Neural cell (in vitro differentiated cells): Measurements from ENCODE around the gene LRRC42. TPM values are rescaled to one million over a fixed set of nuclear protein-coding genes. Genes with fewer than 3 reads are reported as not detected.
"Not testable (repeated sequence)": the region's sequence is repeated elsewhere in the genome, so short reads cannot be mapped to it uniquely, and the experiment has no call there.

ENCODE experiments used
- H2AFZ ChIP-seq: fragments of 200-600, 300-800 bp; sonication (generic), shearing (Covaris generic); 2 replicates; pipeline ENCODE4 v1.6.0; 2014; ENCODE audit warnings: low read depth, mild to moderate bottlenecking, antibody characterized with exemption, low read length, moderate library complexity
- H3F3A ChIP-seq: fragments of 200-600 bp; shearing (Covaris generic); 2 replicates; pipeline ENCODE4 v1.6.1; 2016; ENCODE audit warnings: mild to moderate bottlenecking, moderate library complexity, mixed read lengths, antibody characterized with exemption, low read length; ENCODE audit not compliant: insufficient read depth, poor library complexity, severe bottlenecking
- H3K27ac ChIP-seq: fragments of 200-600, 300-800 bp; sonication (generic), shearing (Covaris generic); 2 replicates; pipeline ENCODE4 v1.5.1; 2014; ENCODE audit warnings: mild to moderate bottlenecking, low read length, moderate library complexity
- H3K27me3 ChIP-seq: fragments of 300-800, 200-600 bp; sonication (generic), shearing (Covaris generic); 2 replicates; pipeline ENCODE4 v1.6.0; 2014; ENCODE audit warnings: mild to moderate bottlenecking, low read depth, low read length, moderate library complexity; ENCODE audit not compliant: insufficient read depth
- H3K36me3 ChIP-seq: fragments of 300-800, 200-600 bp; sonication (generic), shearing (Covaris generic); 2 replicates; pipeline ENCODE4 v1.5.1; 2014; ENCODE audit warnings: mild to moderate bottlenecking, antibody characterized with exemption, low read length, moderate library complexity; ENCODE audit not compliant: insufficient read depth
- H3K4me2 ChIP-seq: fragments of 300-800, 200-600 bp; sonication (generic), shearing (Covaris generic); 2 replicates; pipeline ENCODE4 v1.6.0; 2014; ENCODE audit warnings: mild to moderate bottlenecking, low read length
- H3K4me3 ChIP-seq: fragments of 300-800, 200-600 bp; sonication (generic), shearing (Covaris generic); 2 replicates; pipeline ENCODE4 v1.5.1; 2014; ENCODE audit warnings: mild to moderate bottlenecking, low read length, moderate library complexity
- H3K79me2 ChIP-seq: fragments of 200-600 bp; shearing (Covaris generic); replicated peaks from 2 replicates; pipeline ENCODE4 v1.6.0; 2014; ENCODE audit warnings: mild to moderate bottlenecking, low read length, moderate library complexity; ENCODE audit not compliant: insufficient read depth
- H3K9ac ChIP-seq: fragments of 300-800, 200-600 bp; sonication (generic), shearing (Covaris generic); 2 replicates; pipeline ENCODE4 v1.6.1; 2016; ENCODE audit warnings: mild to moderate bottlenecking, low read length, mixed read lengths
- H3K9me2 ChIP-seq: fragments of 200-600 bp; shearing (Covaris generic); 2 replicates; pipeline ENCODE4 v1.6.1; 2016; ENCODE audit warnings: mild to moderate bottlenecking, low read length, mixed read lengths; ENCODE audit not compliant: insufficient read depth
- H3K9me3 ChIP-seq: fragments of 200-600, 300-800 bp; sonication (generic), shearing (Covaris generic); 2 replicates; pipeline ENCODE4 v1.6.1; 2016; ENCODE audit warnings: mild to moderate bottlenecking, mixed run types, low read length, moderate library complexity, mixed read lengths
- H4K20me1 ChIP-seq: fragments of 200-600 bp; shearing (Covaris generic); 2 replicates; pipeline ENCODE4 v1.6.1; 2016; ENCODE audit warnings: mild to moderate bottlenecking, mixed run types; ENCODE audit not compliant: insufficient read depth
- CTCF ChIP-seq: fragments of 450-650 bp; IDR thresholded peaks from 2 replicates; pipeline ENCODE4 v1.5.1; 2014; ENCODE audit warnings: antibody characterized with exemption, mild to moderate bottlenecking, moderate library complexity; ENCODE audit not compliant: poor library complexity, severe bottlenecking
- EP300 ChIP-seq: fragments of 450-650 bp; conservative IDR thresholded peaks from 2 replicates; pipeline ENCODE4 v1.6.1; 2014; ENCODE audit warnings: antibody characterized with exemption, mild to moderate bottlenecking, moderate library complexity; ENCODE audit not compliant: poor library complexity, severe bottlenecking
- EZH2 ChIP-seq: fragments of 200-600, 300-800 bp; shearing (Covaris generic), sonication (generic); IDR thresholded peaks from 2 replicates; pipeline ENCODE4 v1.6.1; 2014; ENCODE audit warnings: antibody characterized with exemption, low read length, borderline replicate concordance, mild to moderate bottlenecking; ENCODE audit not compliant: insufficient read depth, poor library complexity, severe bottlenecking
- MXI1 ChIP-seq: fragments of 450-650 bp; conservative IDR thresholded peaks from 2 replicates; pipeline ENCODE4 v1.6.1; 2014; ENCODE audit warnings: antibody characterized with exemption, mild to moderate bottlenecking; ENCODE audit not compliant: poor library complexity, severe bottlenecking
- POLR2AphosphoS5 ChIP-seq: IDR thresholded peaks from 2 replicates; pipeline ENCODE4 v1.6.1; 2012
- RAD21 ChIP-seq: fragments of 450-650 bp; conservative IDR thresholded peaks from 2 replicates; pipeline ENCODE4 v1.6.1; 2014; ENCODE audit warnings: antibody characterized with exemption, mild to moderate bottlenecking, moderate library complexity
- SMC3 ChIP-seq: fragments of 450-650 bp; conservative IDR thresholded peaks from 2 replicates; pipeline ENCODE4 v1.6.1; 2014; ENCODE audit warnings: antibody characterized with exemption, mild to moderate bottlenecking, moderate library complexity; ENCODE audit not compliant: poor library complexity
- TAF1 ChIP-seq: IDR thresholded peaks from 2 replicates; pipeline ENCODE4 v1.6.1; 2012; ENCODE audit warnings: low read depth
- polyA plus RNA-seq: library from polyadenylated mRNA; depleted of rRNA; stranded (reverse); fragments of >200 nt; gene quantifications from 2 replicates; pipeline ENCODE4 v1.2.3, GENCODE V29; 2014
- TF ChIP-seq, protein P1 (sequence below): IDR thresholded peaks from 2 replicates; pipeline ENCODE4 v1.6.1; 2012; ENCODE audit warnings: borderline replicate concordance

Gene LRRC42
- polyA plus RNA-seq, 1 donor from 2014 or later: 23.9 TPM

- Histone ChIP-seq H3K4me2 (no peak overlapping the region), H3K9me2 (no peaks in the 10 kb centered on the region), H3K9me3 (no peaks in the 10 kb centered on the region), H2AFZ (no peak overlapping the region), H3F3A (no peaks in the 10 kb centered on the region), H3K4me3 (no peak overlapping the region), H3K27ac (no peak overlapping the region), H3K79me2 (no peaks in the 10 kb centered on the region), H3K36me3 (no peaks in the 10 kb centered on the region), H3K27me3 (no peaks in the 10 kb centered on the region), H4K20me1 (no peaks in the 10 kb centered on the region), H3K9ac (no peak overlapping the region)
- TF ChIP-seq CTCF: no peak
- no peak for TF ChIP-seq MXI1
- TF ChIP-seq EZH2: no peak
- TF ChIP-seq SMC3: no peak
- TF ChIP-seq POLR2AphosphoS5: no peak
- TF ChIP-seq TAF1: no peak
- TF ChIP-seq RAD21: no peak
- TF ChIP-seq, protein P1, sequence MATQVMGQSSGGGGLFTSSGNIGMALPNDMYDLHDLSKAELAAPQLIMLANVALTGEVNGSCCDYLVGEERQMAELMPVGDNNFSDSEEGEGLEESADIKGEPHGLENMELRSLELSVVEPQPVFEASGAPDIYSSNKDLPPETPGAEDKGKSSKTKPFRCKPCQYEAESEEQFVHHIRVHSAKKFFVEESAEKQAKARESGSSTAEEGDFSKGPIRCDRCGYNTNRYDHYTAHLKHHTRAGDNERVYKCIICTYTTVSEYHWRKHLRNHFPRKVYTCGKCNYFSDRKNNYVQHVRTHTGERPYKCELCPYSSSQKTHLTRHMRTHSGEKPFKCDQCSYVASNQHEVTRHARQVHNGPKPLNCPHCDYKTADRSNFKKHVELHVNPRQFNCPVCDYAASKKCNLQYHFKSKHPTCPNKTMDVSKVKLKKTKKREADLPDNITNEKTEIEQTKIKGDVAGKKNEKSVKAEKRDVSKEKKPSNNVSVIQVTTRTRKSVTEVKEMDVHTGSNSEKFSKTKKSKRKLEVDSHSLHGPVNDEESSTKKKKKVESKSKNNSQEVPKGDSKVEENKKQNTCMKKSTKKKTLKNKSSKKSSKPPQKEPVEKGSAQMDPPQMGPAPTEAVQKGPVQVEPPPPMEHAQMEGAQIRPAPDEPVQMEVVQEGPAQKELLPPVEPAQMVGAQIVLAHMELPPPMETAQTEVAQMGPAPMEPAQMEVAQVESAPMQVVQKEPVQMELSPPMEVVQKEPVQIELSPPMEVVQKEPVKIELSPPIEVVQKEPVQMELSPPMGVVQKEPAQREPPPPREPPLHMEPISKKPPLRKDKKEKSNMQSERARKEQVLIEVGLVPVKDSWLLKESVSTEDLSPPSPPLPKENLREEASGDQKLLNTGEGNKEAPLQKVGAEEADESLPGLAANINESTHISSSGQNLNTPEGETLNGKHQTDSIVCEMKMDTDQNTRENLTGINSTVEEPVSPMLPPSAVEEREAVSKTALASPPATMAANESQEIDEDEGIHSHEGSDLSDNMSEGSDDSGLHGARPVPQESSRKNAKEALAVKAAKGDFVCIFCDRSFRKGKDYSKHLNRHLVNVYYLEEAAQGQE: no peak
- no peak for TF ChIP-seq EP300
Observed at GRCh38 chr1:53987880-53988279, 41.7 kb downstream of the LRRC42 start.

DNA sequence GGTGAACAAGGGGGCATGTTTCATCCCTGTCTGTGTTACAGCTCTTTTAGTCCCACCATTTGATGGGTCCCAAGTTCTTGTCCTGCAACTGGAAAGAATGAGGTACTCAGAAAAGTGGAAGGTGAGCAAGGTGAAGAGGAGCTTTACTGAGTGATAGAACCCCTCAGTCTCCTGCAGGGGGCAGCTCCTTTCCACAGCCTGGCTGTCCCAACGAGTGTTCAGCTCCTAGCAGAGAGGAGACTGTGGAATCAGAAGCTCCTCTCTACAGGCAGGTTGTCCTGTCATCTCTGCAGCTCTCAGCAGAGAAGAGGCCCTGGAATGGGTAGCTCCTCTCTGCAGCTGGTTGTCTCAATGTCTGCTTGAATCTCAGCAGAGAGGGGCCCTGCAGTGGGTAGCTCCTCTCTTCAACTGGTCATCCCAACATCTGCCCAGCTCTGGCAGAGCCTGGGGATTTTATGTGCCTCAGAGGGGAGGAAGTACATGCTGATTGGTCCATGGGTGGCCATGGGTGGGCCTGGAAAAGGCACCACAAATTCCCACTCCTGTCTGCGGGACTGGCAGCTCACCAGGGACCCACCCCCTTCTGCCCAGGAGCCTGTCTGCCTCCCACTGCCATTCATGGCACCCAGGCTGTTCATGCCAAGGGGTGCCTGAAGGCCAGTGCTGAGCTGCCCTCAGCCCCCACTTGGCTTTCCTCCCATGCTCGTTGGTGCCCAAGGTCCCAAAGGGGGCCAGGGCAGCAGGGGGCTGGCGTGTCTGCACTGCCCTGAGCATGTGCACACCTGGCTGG lies 46.1 kb downstream of the LRRC42 start:
- H3K27me3 ChIP-seq: no peaks in the 10 kb centered on the region
- H3F3A ChIP-seq: no peaks in the 10 kb centered on the region
- H3K9me2 ChIP-seq: no peaks in the 10 kb centered on the region
- H3K27ac ChIP-seq: no peak overlapping the region
- no peaks in the 10 kb centered on the region for H4K20me1 ChIP-seq
- TF ChIP-seq CTCF: no peak
- TF ChIP-seq TAF1: no peak
- no peak for TF ChIP-seq SMC3
- TF ChIP-seq, protein P1: no peak
- no peak for TF ChIP-seq EZH2
- TF ChIP-seq RAD21: no peak
- no peak for TF ChIP-seq MXI1
- TF ChIP-seq POLR2AphosphoS5: no peak
- TF ChIP-seq EP300: no peak
- H2AFZ ChIP-seq: no peak overlapping the region
- H3K36me3 ChIP-seq: no peaks in the 10 kb centered on the region
- no peaks in the 10 kb centered on the region for H3K9me3 ChIP-seq
- H3K9ac ChIP-seq: no peak overlapping the region
- no peak overlapping the region for H3K4me2 ChIP-seq
- no peaks in the 10 kb centered on the region for H3K79me2 ChIP-seq
- H3K4me3 ChIP-seq: no peak overlapping the region

GRCh38 chr1:53994516-53994915 lies 48.4 kb downstream of the LRRC42 start:
- H3K4me3 ChIP-seq, H3F3A ChIP-seq, H4K20me1 ChIP-seq, H3K9ac ChIP-seq, H3K79me2 ChIP-seq, H3K27me3 ChIP-seq, H3K9me2 ChIP-seq, H3K4me2 ChIP-seq, H2AFZ ChIP-seq, H3K36me3 ChIP-seq, H3K27ac ChIP-seq, H3K9me3 ChIP-seq: not testable (repeated sequence)
